Endodermal cell (in vitro differentiated cells): ENCODE results near the gene STAP2. TPM values are rescaled to one million over a fixed set of nuclear protein-coding genes. Genes with fewer than 3 reads are reported as not detected.

Experiments used
- DNase-seq: peaks from one replicate; pipeline ENCODE4 v3.0.0-alpha.2; 2017
- H3K27ac ChIP-seq: 2 replicates; pipeline ENCODE4 v1.5.1; 2013; ENCODE audit warnings: mild to moderate bottlenecking, low read depth, low read length, moderate library complexity
- H3K27me3 ChIP-seq: 2 replicates; pipeline ENCODE4 v1.6.1; 2013; ENCODE audit warnings: mild to moderate bottlenecking, low read length, moderate library complexity; ENCODE audit not compliant: insufficient read depth, control insufficient read depth, poor library complexity, severe bottlenecking
- H3K36me3 ChIP-seq: 2 replicates; pipeline ENCODE4 v1.7.0; 2013; ENCODE audit warnings: mild to moderate bottlenecking, low read length, moderate library complexity; ENCODE audit not compliant: control insufficient read depth, insufficient read depth
- H3K4me1 ChIP-seq: one replicate; pipeline ENCODE4 v1.7.0; 2013; ENCODE audit warnings: low read length; ENCODE audit not compliant: control insufficient read depth, insufficient read depth
- H3K4me3 ChIP-seq: 2 replicates; pipeline ENCODE4 v1.5.1; 2013; ENCODE audit warnings: mild to moderate bottlenecking, low read length, moderate library complexity
- H3K9ac ChIP-seq: 2 replicates; pipeline ENCODE4 v1.6.1; 2013; ENCODE audit warnings: mild to moderate bottlenecking, low read length, moderate library complexity; ENCODE audit not compliant: poor library complexity, severe bottlenecking; ENCODE audit errors: extremely low read depth
- H3K9me3 ChIP-seq: 2 replicates; pipeline ENCODE4 v1.6.1; 2013; ENCODE audit warnings: mild to moderate bottlenecking, low read length, moderate library complexity; ENCODE audit not compliant: control insufficient read depth
- H3K27ac Mint-ChIP-seq: 2 replicates; pipeline ENCODE4 v1.8.0; 2020; ENCODE audit warnings: mixed read lengths
- H3K27me3 Mint-ChIP-seq: 2 replicates; pipeline ENCODE4 v1.8.0; 2021; ENCODE audit warnings: mild to moderate bottlenecking, mixed read lengths; ENCODE audit not compliant: insufficient read depth
- H3K36me3 Mint-ChIP-seq: 2 replicates; pipeline ENCODE4 v1.8.0; 2020; ENCODE audit warnings: low read depth, mixed read lengths
- H3K4me1 Mint-ChIP-seq: 2 replicates; pipeline ENCODE4 v1.8.0; 2020; ENCODE audit warnings: mixed read lengths
- H3K4me3 Mint-ChIP-seq: 2 replicates; pipeline ENCODE4 v1.8.0; 2020; ENCODE audit warnings: mild to moderate bottlenecking, moderate library complexity, mixed read lengths
- H3K9me3 Mint-ChIP-seq: 2 replicates; pipeline ENCODE4 v1.8.0; 2020; ENCODE audit warnings: mild to moderate bottlenecking, mixed read lengths
- CTCF ChIP-seq: fragments of 200-600 bp; sonication (generic); conservative IDR thresholded peaks from 2 replicates; pipeline ENCODE4 v1.5.0; 2021; ENCODE audit warnings: antibody characterized with exemption, mild to moderate bottlenecking
- WGBS, 2 experiments: methylation state at CpG; one replicate each; pipeline versions ENCODE4 v1.1.5 to v1.1.7; 2013; ENCODE audit warnings: missing lambda C conversion rate in 2 of 2, mixed read lengths in 1 of 2; ENCODE audit not compliant: insufficient coverage in 1 of 2, insufficient read length in 1 of 2; 5-methylcytosine and 5-hydroxymethylcytosine counted together
- total RNA-seq, 2 donors: library from RNA; stranded (reverse); fragmentation: NEBNext Ultra II Directional in 1 of 2; extraction: Animal tissue kit (Norgen Biotek cat#: 25700) in 1 of 2; gene quantifications; 2 replicates in 1 of 2; 3 replicates in 1 of 2; pipeline ENCODE4 v1.2.1, GENCODE V29; 2021

The STAP2 gene
- total RNA-seq, 2 donors from 2014 or later = 12.7 to 13.3 TPM

- TF ChIP-seq CTCF = no peak
These were observed 44.2 kb downstream of the STAP2 start for GRCh38 chr19:4294389-4294788.

GRCh38 chr19:4292515-4292914 is 46.1 kb downstream of the STAP2 start:
- Mint-ChIP-seq H3K4me1 (no peaks in the 10 kb centered on the region), H3K4me3 (no peak overlapping the region), H3K27ac (no peak overlapping the region), H3K27me3 (peaks cover 3% of the 10 kb centered on the region), H3K9me3 (no peaks in the 10 kb centered on the region), H3K36me3 (no peaks in the 10 kb centered on the region)
- no peak for DNase-seq
- Histone ChIP-seq H3K27ac (no peak overlapping the region), H3K27me3 (no peaks in the 10 kb centered on the region), H3K4me3 (no peak overlapping the region), H3K9ac (no peak overlapping the region), H3K4me1 (no peaks in the 10 kb centered on the region), H3K9me3 (no peaks in the 10 kb centered on the region), H3K36me3 (no peaks in the 10 kb centered on the region)
- WGBS, 2 experiments = 89% methylated on average over 6 to 15 of the region's 15 CpGs
- no peak for TF ChIP-seq CTCF

More at GRCh38 chr19:4294389-4294788, 44.2 kb downstream of the STAP2 start:
- H3K27ac Mint-ChIP-seq = no peak overlapping the region
- DNase-seq = peak; percentile 62
- Histone ChIP-seq H3K4me3 (no peak overlapping the region), H3K9me3 (no peaks in the 10 kb centered on the region), H3K27me3 (no peaks in the 10 kb centered on the region), H3K9ac (no peak overlapping the region), H3K27ac (no peak overlapping the region), H3K4me1 (no peaks in the 10 kb centered on the region), H3K36me3 (no peaks in the 10 kb centered on the region)
- WGBS, 2 experiments = 71 to 92% methylated on average over 2 to 5 of the region's 10 CpGs
- H3K4me1 Mint-ChIP-seq = no peaks in the 10 kb centered on the region
- no peaks in the 10 kb centered on the region for H3K9me3 Mint-ChIP-seq
- no peak overlapping the region for H3K4me3 Mint-ChIP-seq
- no peaks in the 10 kb centered on the region for H3K36me3 Mint-ChIP-seq
- H3K27me3 Mint-ChIP-seq = peaks cover 3% of the 10 kb centered on the region

- no peak overlapping the region for H3K4me3 Mint-ChIP-seq
- Histone ChIP-seq H3K9me3 (no peaks in the 10 kb centered on the region), H3K27me3 (no peaks in the 10 kb centered on the region), H3K4me3 (no peak overlapping the region), H3K4me1 (no peaks in the 10 kb centered on the region), H3K9ac (no peak overlapping the region), H3K27ac (no peak overlapping the region), H3K36me3 (no peaks in the 10 kb centered on the region)
- TF ChIP-seq CTCF = no peak
- no peaks in the 10 kb centered on the region for H3K4me1 Mint-ChIP-seq
- no peaks in the 10 kb centered on the region for H3K9me3 Mint-ChIP-seq
- no peak overlapping the region for H3K27ac Mint-ChIP-seq
- no peaks in the 10 kb centered on the region for H3K36me3 Mint-ChIP-seq
- 65 to 87% methylated on average over 4 to 8 of the region's 8 CpGs for WGBS, 2 experiments
- H3K27me3 Mint-ChIP-seq = peaks cover 10% of the 10 kb centered on the region
- DNase-seq = no peak
These were observed 47.4 kb downstream of the STAP2 start for GRCh38 chr19:4291184-4291732.
